ENCODE data around the gene DENND10. TPM values are rescaled to one million over a fixed set of nuclear protein-coding genes. Genes with fewer than 3 reads are reported as not detected.
"Not testable (repeated sequence)": the region's sequence is repeated elsewhere in the genome, so short reads cannot be mapped to it uniquely, and the experiment has no call there.

The DENND10 gene
- total RNA-seq, 1 experiment from 2014 or later = 71.1 TPM

- DNase-seq (ENCODE audit: extremely low read depth, low read depth) = not testable (repeated sequence)
Measured at GRCh38 chr10:119096641-119097415, 7.1 kb upstream of the DENND10 start.

GRCh38 chr10:119098576-119098975 is 5.3 kb upstream of the DENND10 start:
- no peak for DNase-seq (ENCODE audit: extremely low read depth, low read depth)

- DNase-seq (ENCODE audit: extremely low read depth, low read depth) = no peak
Measured at GRCh38 chr10:119100434-119101238, 3.3 kb upstream of the DENND10 start.

- DNase-seq (ENCODE audit: extremely low read depth, low read depth) = no peak
Measured at GRCh38 chr10:119101366-119102098, 2.4 kb upstream of the DENND10 start.

- DNase-seq (ENCODE audit: extremely low read depth, low read depth) = no peak
Measured at GRCh38 chr10:119103241-119103902, 541 bp upstream of the DENND10 start.

- no peak for DNase-seq (ENCODE audit: extremely low read depth, low read depth)
Measured at GRCh38 chr10:119104654-119105015, 722 bp downstream of the DENND10 start.

GRCh38 chr10:119105155-119105554 is 1.2 kb downstream of the DENND10 start:
- DNase-seq (ENCODE audit: extremely low read depth, low read depth) = no peak

- not testable (repeated sequence) for DNase-seq (ENCODE audit: extremely low read depth, low read depth)
Measured at GRCh38 chr10:119105899-119106298, 2.0 kb downstream of the DENND10 start.

- DNase-seq (ENCODE audit: extremely low read depth, low read depth) = not testable (repeated sequence)
Measured at GRCh38 chr10:119107106-119107505, 3.2 kb downstream of the DENND10 start.

- not testable (repeated sequence) for DNase-seq (ENCODE audit: extremely low read depth, low read depth)
Measured at GRCh38 chr10:119107771-119108170, 3.9 kb downstream of the DENND10 start.

GRCh38 chr10:119112056-119112455 is 8.1 kb downstream of the DENND10 start:
- no peak for DNase-seq (ENCODE audit: extremely low read depth, low read depth)

- no peak for DNase-seq (ENCODE audit: extremely low read depth, low read depth)
Measured at GRCh38 chr10:119113751-119114732, 10.1 kb downstream of the DENND10 start.

- DNase-seq (ENCODE audit: extremely low read depth, low read depth) = no peak
Measured at GRCh38 chr10:119115926-119116325, 12.0 kb downstream of the DENND10 start.

GRCh38 chr10:119116326-119116951 is 12.5 kb downstream of the DENND10 start:
- DNase-seq (ENCODE audit: extremely low read depth, low read depth) = no peak

- DNase-seq (ENCODE audit: extremely low read depth, low read depth) = no peak
Measured at GRCh38 chr10:119118231-119118630, 14.3 kb downstream of the DENND10 start.

- DNase-seq (ENCODE audit: extremely low read depth, low read depth) = no peak
Measured at GRCh38 chr10:119119400-119119799, 15.5 kb downstream of the DENND10 start.

- DNase-seq (ENCODE audit: extremely low read depth, low read depth) = no peak
Measured at GRCh38 chr10:119120413-119120867, 16.5 kb downstream of the DENND10 start.

GRCh38 chr10:119120875-119121274 is 17.0 kb downstream of the DENND10 start:
- DNase-seq (ENCODE audit: extremely low read depth, low read depth) = no peak

GRCh38 chr10:119125942-119126341 is 22.0 kb downstream of the DENND10 start:
- DNase-seq (ENCODE audit: extremely low read depth, low read depth) = no peak
